Hematopoietic multipotent progenitor cell treated with erythropoietin and hydrocortisone succinate and interleukin-3 and kit ligand, for 17 days (in vitro differentiated cells): Measurements from ENCODE around the gene ADAMTS13.

Source experiments
- DNase-seq: peaks from one replicate; pipeline ENCODE4 v3.0.0-alpha.2; 2015; ENCODE audit warnings: low spot score

Gene ADAMTS13

GRCh38 chr9:133490865-133491655 is 68.9 kb downstream of the ADAMTS13 start:
- no peak for DNase-seq

- DNase-seq, result no peak
These were observed 69.4 kb downstream of the ADAMTS13 start for GRCh38 chr9:133491656-133491925.

- no peak for DNase-seq
These were observed 70.2 kb downstream of the ADAMTS13 start for GRCh38 chr9:133492061-133493021.

- DNase-seq, result no peak
These were observed 71.3 kb downstream of the ADAMTS13 start for GRCh38 chr9:133493428-133493827.

GRCh38 chr9:133493845-133494540 is 71.8 kb downstream of the ADAMTS13 start:
- DNase-seq, result no peak

GRCh38 chr9:133494636-133495326 is 72.6 kb downstream of the ADAMTS13 start:
- DNase-seq, result no peak

- DNase-seq, result no peak
These were observed 73.4 kb downstream of the ADAMTS13 start for GRCh38 chr9:133495327-133496293.

- DNase-seq, result no peak
These were observed 75.0 kb downstream of the ADAMTS13 start for GRCh38 chr9:133496861-133497842.

- DNase-seq, result no peak
These were observed 77.1 kb downstream of the ADAMTS13 start for GRCh38 chr9:133499132-133499891.

- DNase-seq, result no peak
These were observed 77.7 kb downstream of the ADAMTS13 start for GRCh38 chr9:133499892-133500270.

- DNase-seq, result no peak
These were observed 79.9 kb downstream of the ADAMTS13 start for GRCh38 chr9:133502112-133502511.

- no peak for DNase-seq
These were observed 83.1 kb downstream of the ADAMTS13 start for GRCh38 chr9:133505186-133505830.

GRCh38 chr9:133505901-133506652 is 83.9 kb downstream of the ADAMTS13 start:
- DNase-seq, result no peak

- no peak for DNase-seq
These were observed 84.5 kb downstream of the ADAMTS13 start for GRCh38 chr9:133506653-133507038.

GRCh38 chr9:133507246-133507965 is 85.2 kb downstream of the ADAMTS13 start:
- no peak for DNase-seq

GRCh38 chr9:133508046-133508445 is 85.9 kb downstream of the ADAMTS13 start:
- DNase-seq, result no peak
